K562 (cell line): ENCODE results near the gene MME. TPM values are rescaled to one million over a fixed set of nuclear protein-coding genes. Genes with fewer than 3 reads are reported as not detected.

ENCODE experiments used
- ATAC-seq: fragments of 200-7000 bp; cut with Tn5 transposase; 3 replicates; pipeline ENCODE4 v1.9.1; 2020; ENCODE audit warnings: moderate library complexity
- BruUV-seq: library from RNA; stranded (reverse); fragments of 400-500 nt; replicated peaks from 2 replicates; lab custom pipeline; 2021; lab: Mats Ljungman, UMichigan
- CTCF ChIA-PET: fragments of 300-600 bp; formaldehyde crosslinking; extraction: SDS; loops from one replicate; lab custom pipeline; 2021; ENCODE audit warnings: low intra/inter-chr PET ratio; lab: Yijun Ruan, JAX
- POLR2A ChIA-PET: fragments of 300-600, 350-650 bp; sonication (Branson Sonifier 250); formaldehyde crosslinking; extraction: SDS; loops from one replicate; lab custom pipeline; 2021; ENCODE audit warnings: antibody characterized with exemption, inconsistent platforms; lab: Yijun Ruan, JAX
- DNase-seq, 4 experiments: peaks; one replicate each; pipeline versions ENCODE4 v3.0.0 to v3.0.0-alpha.2; 2011 to 2018; ENCODE audit warnings: low spot score in 3 of 4, mixed read lengths in 3 of 4; ENCODE audit errors: extremely low read depth in 1 of 4
- FAIRE-seq: peaks from 2 replicates; lab custom pipeline; 2011; peaks lifted over from hg19 to GRCh38; lab: Jason Lieb, UNC
- H2AFZ ChIP-seq: 2 replicates; pipeline ENCODE4 v1.6.0; 2011; ENCODE audit warnings: low read depth, low read length, control low read depth, inconsistent platforms
- H3K27ac ChIP-seq: fragments of 200-600 bp; 3 replicates; pipeline ENCODE4 v1.8.0; 2011; ENCODE audit warnings: low read depth, mild to moderate bottlenecking, control low read depth, inconsistent platforms, low read length, moderate library complexity, mixed read lengths; ENCODE audit errors: extremely low read depth
- H3K27me3 ChIP-seq, 2 experiments: fragments of 300-600 bp in 1 of 2; 2 replicates in 1 of 2; 3 replicates in 1 of 2; pipeline versions ENCODE4 v1.6.0 to v1.8.0; 2011; ENCODE audit warnings: inconsistent platforms in 2 of 2, low read length in 2 of 2, mild to moderate bottlenecking in 1 of 2, mixed read lengths in 1 of 2, moderate library complexity in 1 of 2; ENCODE audit not compliant: control insufficient read depth in 2 of 2, insufficient read depth in 2 of 2
- H3K36me3 ChIP-seq: fragments of 300-600 bp; 3 replicates; pipeline ENCODE4 v1.8.0; 2011; ENCODE audit warnings: mild to moderate bottlenecking, low read length, inconsistent platforms; ENCODE audit not compliant: control insufficient read depth, insufficient read depth
- H3K4me1 ChIP-seq, 2 experiments: fragments of 200-600 bp in 1 of 2; replicated peaks in 1 of 2; 2 replicates in 1 of 2; 3 replicates in 1 of 2; pipeline versions ENCODE4 v1.5.1 to v1.8.0; 2011; ENCODE audit warnings: inconsistent platforms in 2 of 2, low read length in 2 of 2, mild to moderate bottlenecking in 1 of 2, mixed read lengths in 1 of 2, moderate library complexity in 1 of 2; ENCODE audit not compliant: control insufficient read depth in 2 of 2, insufficient read depth in 2 of 2
- H3K4me2 ChIP-seq: 2 replicates; pipeline ENCODE4 v1.6.1; 2011; ENCODE audit warnings: low read length, control low read depth, inconsistent platforms, mixed read lengths; ENCODE audit not compliant: insufficient read depth
- H3K4me3 ChIP-seq: fragments of 200-600 bp; sonication (generic), shearing (Covaris generic); 2 replicates; pipeline ENCODE4 v1.5.1; 2016; ENCODE audit warnings: control low read depth, inconsistent platforms
- H3K79me2 ChIP-seq: fragments of 200-600 bp; 3 replicates; pipeline ENCODE4 v1.8.0; 2011; ENCODE audit warnings: low read length, inconsistent platforms; ENCODE audit not compliant: control insufficient read depth, insufficient read depth
- H3K9ac ChIP-seq, 2 experiments: 2 replicates each; pipeline versions ENCODE4 v1.6.0 to v1.6.1; 2011; ENCODE audit warnings: low read depth in 2 of 2, low read length in 2 of 2, control low read depth in 1 of 2, inconsistent platforms in 1 of 2, mild to moderate bottlenecking in 1 of 2, mixed read lengths in 1 of 2; ENCODE audit not compliant: insufficient read depth in 1 of 2
- H3K9me1 ChIP-seq: one replicate; pipeline ENCODE4 v1.6.0; 2011; ENCODE audit warnings: inconsistent platforms, mild to moderate bottlenecking, low read length, moderate library complexity; ENCODE audit not compliant: control insufficient read depth, insufficient read depth
- H3K9me3 ChIP-seq: replicated peaks from 2 replicates; pipeline ENCODE4 v1.5.1; 2011; ENCODE audit warnings: low read depth, low read length, inconsistent platforms; ENCODE audit not compliant: control insufficient read depth, insufficient read depth
- H4K20me1 ChIP-seq: replicated peaks from 2 replicates; pipeline ENCODE4 v1.6.1; 2011; ENCODE audit warnings: low read length, inconsistent platforms, mixed read lengths; ENCODE audit not compliant: control insufficient read depth, insufficient read depth
- ATF3 ChIP-seq, 2 experiments: fragments of 450-650 bp in 1 of 2; sonication (generic) in 1 of 2; formaldehyde crosslinking in 1 of 2; IDR thresholded peaks in 1 of 2; conservative IDR thresholded peaks in 1 of 2; 2 replicates each; pipeline versions ENCODE4 v1.6.1 to v1.8.1; 2016 to 2023; ENCODE audit warnings: mild to moderate bottlenecking in 2 of 2, moderate library complexity in 2 of 2, inconsistent platforms in 1 of 2, missing genetic modification reagents in 1 of 2
- CEBPB ChIP-seq: fragments of 450-650 bp; IDR thresholded peaks from 2 replicates; pipeline ENCODE4 v1.6.1; 2016; ENCODE audit warnings: missing genetic modification characterization, missing compliant biosample characterization
- CHD1 ChIP-seq: fragments of 200-600 bp; sonication (generic); IDR thresholded peaks from one replicate; pipeline ENCODE4 v1.6.1; 2012; ENCODE audit warnings: mild to moderate bottlenecking, moderate library complexity, low read length, inconsistent platforms
- FOSL1 ChIP-seq: fragments of 200-800 bp; sonication (Bioruptor generic); conservative IDR thresholded peaks from 2 replicates; pipeline ENCODE4 v1.6.1; 2016; ENCODE audit warnings: missing genetic modification characterization, missing compliant biosample characterization
- FOXK2 ChIP-seq, 2 experiments: fragments of 450-650 bp; IDR thresholded peaks in 1 of 2; conservative IDR thresholded peaks in 1 of 2; 2 replicates each; pipeline ENCODE4 v1.6.1; 2016; ENCODE audit warnings: low read depth in 2 of 2, mild to moderate bottlenecking in 1 of 2
- HNRNPL ChIP-seq: fragments of 200-400 bp; formaldehyde crosslinking; IDR thresholded peaks from 2 replicates; pipeline ENCODE4 v1.6.1; 2017; ENCODE audit warnings: low read depth, mild to moderate bottlenecking, low read length
- MTF1 ChIP-seq: fragments of 250-450 bp; sonication (Bioruptor Pico); IDR thresholded peaks from 2 replicates; pipeline ENCODE4 v1.9.0; 2021; ENCODE audit warnings: moderate library complexity, mild to moderate bottlenecking, inconsistent platforms, borderline replicate concordance
- PHF20 ChIP-seq: fragments of 450-650 bp; IDR thresholded peaks from 2 replicates; pipeline ENCODE4 v1.6.1; 2018; ENCODE audit not compliant: partially characterized antibody
- POLR3G ChIP-seq: IDR thresholded peaks from 2 replicates; pipeline ENCODE4 v1.6.1; 2011; ENCODE audit not compliant: insufficient read length, insufficient replicate concordance; ENCODE audit errors: extremely low read depth
- SIX5 ChIP-seq, 2 experiments: IDR thresholded peaks; 2 replicates each; pipeline ENCODE4 v1.6.1; 2011; ENCODE audit warnings: low read length in 2 of 2, borderline replicate concordance in 1 of 2, low read depth in 1 of 2, mild to moderate bottlenecking in 1 of 2, moderate library complexity in 1 of 2; ENCODE audit not compliant: insufficient read depth in 1 of 2
- THRAP3 ChIP-seq: fragments of 450-650 bp; IDR thresholded peaks from 2 replicates; pipeline ENCODE4 v1.6.1; 2016; ENCODE audit warnings: mild to moderate bottlenecking, inconsistent platforms, borderline replicate concordance
- ZNF695 ChIP-seq: fragments of 450-650 bp; formaldehyde crosslinking; IDR thresholded peaks from 2 replicates; pipeline ENCODE4 v1.4.0; 2020; ENCODE audit warnings: mild to moderate bottlenecking, moderate library complexity
- in situ Hi-C: fragments of 300-500 bp; cut with MboI; formaldehyde crosslinking; loops from 4 replicates; pipeline ENCODE4 v1.15.0; 2018; ENCODE audit warnings: inconsistent platforms, mixed read lengths
- intact Hi-C: fragments of 100-400 bp; cut with micrococcal nuclease; formaldehyde crosslinking; loops from 2 replicates; pipeline ENCODE4 v1.14.2; 2022
- polyA plus RNA-seq, 8 experiments: library from polyadenylated mRNA; depleted of rRNA in 4 of 8; stranded (reverse) in 5 of 8; unstranded in 3 of 8; fragments of >200 nt; fragmentation: Nextera tagmentation in 2 of 8; fragmentation: Illumina TruSeq in 1 of 8; extraction: Ambion mirVana in 2 of 8; extraction: Trizol in 1 of 8; gene quantifications; 2 replicates each; pipeline versions ENCODE4 v1.2.1 to v1.2.3, GENCODE V29; 2011 to 2014; ENCODE audit warnings: inconsistent platforms in 1 of 8, missing spikeins in 1 of 8
- total RNA-seq, 7 experiments: library from RNA; depleted of rRNA in 6 of 7; stranded (reverse); fragments of >200 nt in 6 of 7; fragmentation: Illumina TruSeq in 2 of 7; extraction: Trizol in 2 of 7; gene quantifications; 2 replicates each; pipeline versions ENCODE4 v1.2.1 to v1.2.3, GENCODE V29; 2011 to 2021; ENCODE audit warnings: low replicate concordance in 1 of 7
- TF ChIP-seq, protein P1 (sequence below): sonication (generic); IDR thresholded peaks from 2 replicates; pipeline ENCODE4 v1.6.1; 2016
- TF ChIP-seq, protein P2 (sequence below): fragments of 200-800 bp; sonication (Bioruptor generic); IDR thresholded peaks from 2 replicates; pipeline ENCODE4 v1.6.1; 2017; ENCODE audit warnings: missing genetic modification characterization, missing compliant biosample characterization
- TF ChIP-seq, protein P3 (sequence below): fragments of 250-450 bp; sonication (Bioruptor Pico); IDR thresholded peaks from 2 replicates; pipeline ENCODE4 v1.8.0; 2021; ENCODE audit warnings: borderline replicate concordance, mild to moderate bottlenecking, moderate library complexity; ENCODE audit not compliant: poor library complexity, severe bottlenecking

The MME gene
- total and polyA plus RNA-seq, 9 of the 15 experiments (the other 6 are each of a cell fraction or from before 2014, with no cell fraction given) = 0.80 to 8.6 (median 2.5) TPM

DNA sequence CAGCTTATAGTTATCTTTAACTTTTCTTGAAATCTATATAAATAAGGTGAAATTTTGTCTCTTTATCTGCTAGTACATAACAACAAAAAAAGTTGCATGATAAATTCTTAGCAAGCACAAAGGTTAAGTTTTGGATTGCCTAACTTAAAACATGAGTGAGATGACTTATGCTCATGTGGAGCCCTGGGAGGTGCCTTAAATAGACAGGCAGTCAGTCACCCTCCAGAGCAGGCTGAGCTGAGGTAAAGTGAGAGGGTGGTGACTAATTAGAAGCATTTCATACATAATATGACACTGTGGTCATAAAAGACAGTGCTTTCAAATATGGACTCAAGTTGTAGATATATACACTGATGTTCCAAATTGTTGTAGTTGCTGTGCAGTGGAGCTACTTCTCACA, 14.6 kb upstream of the MME start:
- Histone ChIP-seq H3K27ac (peak overlapping the region; percentile 3; the same call in 1 of the 3 replicates), H3K9me3 (no peaks in the 10 kb centered on the region), H3K4me2 (no peak overlapping the region), H3K4me1 (peaks cover 0 to 3% of the 10 kb centered on the region in 2 experiments; a peak in 1 of 5 replicates), H3K27me3 (no peaks in the 10 kb centered on the region), H3K9ac (no peak overlapping the region), H3K4me3 (no peak overlapping the region), H3K36me3 (no peaks in the 10 kb centered on the region), H3K9me1 (no peaks in the 10 kb centered on the region), H4K20me1 (no peaks in the 10 kb centered on the region), H2AFZ (peak overlapping the region; percentile 80), H3K79me2 (no peaks in the 10 kb centered on the region)
- ATAC-seq = peak; percentile 88
- intact Hi-C loops (no loop called here), in situ Hi-C loops (no loop called here)
- no TSS peak for BruUV-seq
- FAIRE-seq = peak; percentile 62
- POLR2A ChIA-PET = interaction anchor here (1.2 to 1.4 kb wide), 2 partner anchors 13 to 16 kb away, joined by 5 to 6 read pairs; no protein-coding TSS in a partner anchor
- CTCF ChIA-PET = no interaction called here
- DNase-seq = peak in 2 of 4 experiments; percentile 22 to 55
- TF ChIP-seq, protein P1, sequence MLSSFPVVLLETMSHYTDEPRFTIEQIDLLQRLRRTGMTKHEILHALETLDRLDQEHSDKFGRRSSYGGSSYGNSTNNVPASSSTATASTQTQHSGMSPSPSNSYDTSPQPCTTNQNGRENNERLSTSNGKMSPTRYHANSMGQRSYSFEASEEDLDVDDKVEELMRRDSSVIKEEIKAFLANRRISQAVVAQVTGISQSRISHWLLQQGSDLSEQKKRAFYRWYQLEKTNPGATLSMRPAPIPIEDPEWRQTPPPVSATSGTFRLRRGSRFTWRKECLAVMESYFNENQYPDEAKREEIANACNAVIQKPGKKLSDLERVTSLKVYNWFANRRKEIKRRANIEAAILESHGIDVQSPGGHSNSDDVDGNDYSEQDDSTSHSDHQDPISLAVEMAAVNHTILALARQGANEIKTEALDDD = peak; percentile 43; the same call in 1 of the 2 replicates
- TF ChIP-seq MTF1 (CRISPR knock-in tag) (no peak), CEBPB (tag) (peak; percentile 54), PHF20 (no peak), POLR3G (no peak), ATF3 (IDR thresholded peaks at IDR 0.05) (peak; percentile 56), ATF3 (CRISPR knock-in tag; conservative IDR thresholded peaks at IDR 0.05) (no peak), ZNF695 (CRISPR knock-in tag) (no peak), CHD1 (no peak), SIX5 (IDR thresholded peaks at IDR 0.05; ENCODE audit: borderline replicate concordance in 1 of 2, insufficient read depth in 1 of 2, low read depth in 1 of 2, low read length in 2 of 2) (no peak), HNRNPL (no peak), THRAP3 (no peak), FOSL1 (tag) (peak; percentile 62), FOXK2 (conservative IDR thresholded peaks at IDR 0.05 in 1 of 2, IDR thresholded peaks at IDR 0.05 in 1 of 2; ENCODE audit: low read depth in 2 of 2) (no peak)
- TF ChIP-seq, protein P2, sequence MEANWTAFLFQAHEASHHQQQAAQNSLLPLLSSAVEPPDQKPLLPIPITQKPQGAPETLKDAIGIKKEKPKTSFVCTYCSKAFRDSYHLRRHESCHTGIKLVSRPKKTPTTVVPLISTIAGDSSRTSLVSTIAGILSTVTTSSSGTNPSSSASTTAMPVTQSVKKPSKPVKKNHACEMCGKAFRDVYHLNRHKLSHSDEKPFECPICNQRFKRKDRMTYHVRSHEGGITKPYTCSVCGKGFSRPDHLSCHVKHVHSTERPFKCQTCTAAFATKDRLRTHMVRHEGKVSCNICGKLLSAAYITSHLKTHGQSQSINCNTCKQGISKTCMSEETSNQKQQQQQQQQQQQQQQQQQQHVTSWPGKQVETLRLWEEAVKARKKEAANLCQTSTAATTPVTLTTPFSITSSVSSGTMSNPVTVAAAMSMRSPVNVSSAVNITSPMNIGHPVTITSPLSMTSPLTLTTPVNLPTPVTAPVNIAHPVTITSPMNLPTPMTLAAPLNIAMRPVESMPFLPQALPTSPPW = no peak
- TF ChIP-seq, protein P3, sequence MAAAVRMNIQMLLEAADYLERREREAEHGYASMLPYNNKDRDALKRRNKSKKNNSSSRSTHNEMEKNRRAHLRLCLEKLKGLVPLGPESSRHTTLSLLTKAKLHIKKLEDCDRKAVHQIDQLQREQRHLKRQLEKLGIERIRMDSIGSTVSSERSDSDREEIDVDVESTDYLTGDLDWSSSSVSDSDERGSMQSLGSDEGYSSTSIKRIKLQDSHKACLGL (CRISPR knock-in tag) = no peak
